22Rv1 (cell line): ENCODE results near the gene CDK6.

Experiments
- H3K27ac ChIP-seq: fragments of 450-650 bp; 2 replicates; pipeline ENCODE4 v1.5.1; 2017
- CTCF ChIP-seq: fragments of 450-650 bp; IDR thresholded peaks from 2 replicates; pipeline ENCODE4 v1.5.1; 2017; ENCODE audit warnings: mild to moderate bottlenecking
- ZFX ChIP-seq: fragments of 450-650 bp; IDR thresholded peaks from 2 replicates; pipeline ENCODE4 v1.6.1; 2017; ENCODE audit warnings: antibody characterized with exemption, borderline replicate concordance

Gene CDK6

DNA sequence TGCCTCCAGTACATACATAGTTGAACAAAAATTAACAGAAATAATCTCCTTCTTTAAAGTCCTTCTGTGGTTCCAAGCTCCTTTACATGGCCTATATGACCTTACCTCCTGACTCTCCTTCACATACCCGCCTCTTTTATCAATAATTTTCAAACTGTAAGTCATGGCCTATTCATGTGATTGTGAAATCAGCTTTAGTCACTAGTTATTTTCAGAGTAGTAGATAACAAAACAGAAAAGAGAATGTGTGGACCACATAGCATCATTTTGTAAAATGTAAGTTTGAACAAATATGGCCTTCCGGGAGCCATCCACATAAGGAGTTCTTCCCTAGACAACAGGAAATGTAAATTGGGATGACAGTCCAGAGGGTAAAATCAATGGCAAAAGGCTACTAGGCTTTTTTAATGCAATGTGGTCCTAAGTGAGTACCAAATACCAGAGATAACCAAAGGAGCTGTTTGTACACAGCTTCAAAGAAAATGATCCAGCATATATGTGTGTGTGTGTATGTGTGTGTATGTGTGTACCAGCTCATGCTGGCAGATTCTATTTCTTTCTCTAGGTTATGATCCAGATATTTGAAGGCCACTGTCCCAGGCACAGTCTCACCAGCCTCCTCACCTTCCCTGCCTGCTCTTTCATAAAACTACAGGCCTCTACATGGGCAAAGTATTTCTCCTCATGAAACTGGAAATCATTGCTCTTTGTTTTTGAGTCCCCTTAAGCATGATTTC lies 233.9 kb downstream of the CDK6 start:
- TF ChIP-seq CTCF (no peak), ZFX (no peak)

GRCh38 chr7:92598310-92598981 lies 237.9 kb downstream of the CDK6 start:
- H3K27ac ChIP-seq = no peak overlapping the region
- TF ChIP-seq CTCF = no peak

More for the DNA sequence above, 233.9 kb downstream of the CDK6 start:
- H3K27ac ChIP-seq = no peak overlapping the region

DNA sequence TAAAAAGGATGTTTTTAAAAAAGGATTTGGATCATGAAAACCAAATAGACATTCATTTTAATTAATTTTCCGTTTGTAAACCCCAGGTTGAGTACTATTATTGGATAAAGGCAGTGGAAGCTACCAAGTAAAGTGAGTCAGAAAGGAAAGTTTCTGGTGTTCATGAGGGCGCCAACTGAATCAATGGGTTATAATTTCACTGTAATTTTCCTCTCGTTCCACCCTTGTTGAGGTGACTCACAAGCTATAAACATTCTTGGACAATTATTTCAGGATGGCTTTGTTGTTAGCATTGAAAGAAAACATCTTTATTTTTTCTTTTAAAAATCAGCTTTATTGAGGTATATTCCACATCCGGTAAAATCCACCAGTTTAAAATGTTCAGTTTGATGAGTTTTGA lies 241.1 kb downstream of the CDK6 start:
- no peak overlapping the region for H3K27ac ChIP-seq
- TF ChIP-seq ZFX (no peak), CTCF (no peak)

- TF ChIP-seq CTCF = no peak
- no peak overlapping the region for H3K27ac ChIP-seq
Measured at GRCh38 chr7:92594746-92595145, 241.6 kb downstream of the CDK6 start.

- no peak overlapping the region for H3K27ac ChIP-seq
- TF ChIP-seq CTCF = no peak
- TF ChIP-seq ZFX = no peak
Measured at GRCh38 chr7:92590711-92591310, 245.6 kb downstream of the CDK6 start.

DNA sequence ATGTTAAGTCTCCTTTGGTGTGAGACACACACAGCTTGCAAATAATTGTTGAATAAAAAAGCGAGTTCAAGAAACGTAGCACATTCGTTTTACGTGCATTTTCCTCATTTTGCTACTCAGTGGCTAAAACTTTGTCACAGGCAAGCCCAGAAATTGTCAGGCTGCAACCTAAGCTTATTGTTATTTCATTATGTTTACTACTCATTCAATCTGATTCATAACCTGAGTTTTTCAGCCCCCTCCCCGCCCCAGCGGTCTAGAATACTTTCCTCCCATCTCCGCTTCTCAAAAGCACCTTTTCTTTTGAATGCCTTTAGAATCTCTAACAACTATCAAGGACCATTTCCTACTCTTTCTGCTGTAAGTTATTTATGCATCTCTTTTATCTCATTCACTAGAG lies 247.3 kb downstream of the CDK6 start:
- peak overlapping the region; percentile 77 for H3K27ac ChIP-seq
- no peak for TF ChIP-seq ZFX
- no peak for TF ChIP-seq CTCF

GRCh38 chr7:92588561-92588960 lies 247.8 kb downstream of the CDK6 start:
- no peak for TF ChIP-seq CTCF
- TF ChIP-seq ZFX = no peak
- no peak overlapping the region for H3K27ac ChIP-seq
